Measurements from ENCODE around the gene CDC42EP1. TPM values are rescaled to one million over a fixed set of nuclear protein-coding genes. Genes with fewer than 3 reads are reported as not detected.

Gene CDC42EP1
- total RNA-seq, 1 experiment from 2014 or later = 12.4 TPM

DNA sequence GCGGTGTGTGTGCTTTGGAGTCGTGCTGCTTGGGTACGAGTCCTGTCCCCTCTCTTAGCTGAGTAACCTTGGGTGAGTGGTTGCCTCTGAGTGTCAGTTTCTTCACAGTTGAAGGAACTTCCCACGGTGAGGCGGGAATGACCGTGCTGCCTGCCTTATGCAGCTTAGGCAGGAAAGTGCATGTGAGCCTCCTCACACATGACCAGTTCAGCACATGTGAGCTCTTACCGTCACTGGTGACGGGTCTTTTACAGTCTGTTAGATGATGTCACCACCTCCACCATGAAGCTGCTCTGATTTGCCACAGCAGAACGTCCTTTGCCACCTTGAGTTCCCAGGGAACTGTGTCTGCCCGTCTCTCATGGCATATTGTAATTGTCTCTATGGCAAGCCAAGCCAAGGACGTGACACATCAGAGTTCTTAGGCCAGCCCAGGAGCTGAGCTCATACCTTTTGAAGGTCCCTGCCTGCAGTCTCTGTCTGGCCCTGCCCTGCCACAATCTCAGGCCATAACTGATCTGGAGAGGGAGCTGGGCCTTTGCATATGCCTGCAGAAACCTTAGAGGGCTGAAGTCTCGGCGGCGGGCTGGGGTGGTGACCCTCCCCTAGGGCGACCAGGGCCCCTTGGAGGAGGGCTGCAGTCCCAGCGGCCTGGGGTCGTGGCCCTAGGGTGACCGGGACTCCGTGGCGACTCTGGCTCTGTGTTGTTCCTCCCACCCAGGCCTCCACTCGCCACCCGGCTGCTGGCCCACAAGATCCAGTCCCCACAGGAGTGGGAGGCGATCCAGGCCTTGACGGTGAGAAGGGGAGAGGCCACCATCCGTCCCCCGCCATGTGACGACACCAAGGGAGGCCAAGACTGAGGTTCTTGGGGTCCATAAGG lies 56.2 kb downstream of the CDC42EP1 start:
- Histone ChIP-seq H3K27me3 (no peaks in the 10 kb centered on the region), H3K36me3 (peaks cover 6% of the 10 kb centered on the region; the same call in 1 of the 2 replicates)
- DNase-seq = no peak

DNA sequence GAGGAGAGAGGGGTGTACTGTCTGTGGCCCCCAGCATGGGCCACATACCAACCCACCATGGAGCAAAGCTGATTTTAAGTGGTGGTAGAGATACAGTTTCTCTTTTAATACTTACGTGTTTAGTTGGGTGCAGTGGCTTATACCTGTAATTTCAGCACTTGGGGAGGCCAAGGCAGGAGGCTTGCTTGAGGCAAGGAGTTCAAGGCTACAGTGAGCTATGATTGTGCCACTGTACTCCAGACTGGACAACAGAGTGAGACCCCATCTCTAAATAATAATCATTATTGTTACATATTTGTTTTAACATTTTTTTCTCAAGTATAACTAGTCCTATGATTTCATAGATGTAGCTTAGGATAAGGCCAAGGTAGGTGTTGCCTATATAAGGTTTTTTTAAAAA lies 57.2 kb downstream of the CDC42EP1 start:
- Histone ChIP-seq H3K27ac (no peak overlapping the region), H3K27me3 (no peaks in the 10 kb centered on the region), H3K36me3 (peaks cover 6% of the 10 kb centered on the region; the same call in 1 of the 2 replicates), H3K4me1 (no peaks in the 10 kb centered on the region), H3K4me3 (no peak overlapping the region), H3K9me3 (replicated peaks) (no peaks in the 10 kb centered on the region)
- DNase-seq = no peak

More for the DNA sequence above, 56.2 kb downstream of the CDC42EP1 start:
- no peak overlapping the region for H3K4me3 ChIP-seq
- H3K9me3 ChIP-seq (replicated peaks) = no peaks in the 10 kb centered on the region
- no peak overlapping the region for H3K27ac ChIP-seq
- H3K4me1 ChIP-seq = no peaks in the 10 kb centered on the region

DNA sequence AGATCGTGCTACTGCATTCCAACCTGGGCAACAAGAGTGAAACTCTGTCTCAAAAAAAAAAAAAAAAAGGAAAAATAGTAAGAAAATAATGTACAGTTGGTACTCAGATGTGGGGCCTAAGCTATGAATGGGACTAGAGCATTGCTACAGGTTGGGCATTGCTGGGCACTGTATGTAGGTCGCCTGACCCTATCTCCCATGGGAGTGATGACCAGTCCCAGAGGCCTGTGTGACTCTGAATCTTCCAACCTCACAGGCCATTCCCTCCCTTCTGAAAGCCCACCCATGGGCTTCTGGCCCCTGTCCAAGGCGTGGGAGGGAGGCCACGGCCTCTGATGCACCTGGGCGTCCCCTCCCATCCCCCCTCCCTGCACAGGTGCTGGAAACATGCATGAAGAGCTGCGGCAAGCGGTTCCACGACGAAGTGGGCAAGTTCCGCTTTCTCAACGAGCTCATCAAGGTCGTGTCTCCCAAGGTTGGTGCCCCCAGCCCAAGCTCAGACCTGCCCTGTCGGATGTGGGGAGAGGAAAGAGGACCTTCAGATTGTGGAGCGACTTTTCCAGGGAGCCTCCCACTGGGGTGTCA lies 57.9 kb downstream of the CDC42EP1 start:
- no peaks in the 10 kb centered on the region for H3K4me1 ChIP-seq
- H3K27ac ChIP-seq = no peak overlapping the region
- H3K27me3 ChIP-seq = no peaks in the 10 kb centered on the region
- no peak overlapping the region for H3K4me3 ChIP-seq
- no peaks in the 10 kb centered on the region for H3K9me3 ChIP-seq (replicated peaks)
- peaks cover 6% of the 10 kb centered on the region; the same call in 1 of the 2 replicates for H3K36me3 ChIP-seq
- no peak for DNase-seq

DNA sequence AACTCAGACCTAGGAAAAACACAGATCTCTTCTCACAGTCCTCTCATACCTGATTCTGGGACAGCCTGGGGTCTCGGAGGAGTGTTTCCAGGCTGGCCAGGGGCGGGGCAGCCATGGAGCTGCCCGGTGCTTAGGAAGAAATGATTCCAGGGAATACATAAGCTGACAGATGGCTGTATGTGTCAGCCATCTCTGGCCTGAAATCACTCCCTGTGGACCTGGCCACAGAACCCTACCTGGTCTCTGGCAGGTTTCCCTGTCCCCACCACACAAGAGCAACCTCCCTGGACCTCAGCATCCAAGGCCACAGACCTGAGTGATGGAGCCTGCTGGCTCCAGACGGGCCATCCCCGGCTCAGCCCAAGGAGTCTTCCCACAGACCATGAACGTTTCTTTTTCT lies 58.4 kb downstream of the CDC42EP1 start:
- H3K9me3 ChIP-seq (replicated peaks) = no peaks in the 10 kb centered on the region
- H3K36me3 ChIP-seq = peaks cover 7% of the 10 kb centered on the region; the same call in 1 of the 2 replicates
- H3K27ac ChIP-seq = no peak overlapping the region

More for the DNA sequence above, 58.4 kb downstream of the CDC42EP1 start:
- no peaks in the 10 kb centered on the region for H3K27me3 ChIP-seq
- H3K4me3 ChIP-seq = no peak overlapping the region
- no peaks in the 10 kb centered on the region for H3K4me1 ChIP-seq
- no peak for DNase-seq

Other genes with a start within 250 kb of the CDC42EP1 start
- under 0.01 and 0.02 TPM in 2 replicates for gene ELFN2, start 133.0 kb upstream of the CDC42EP1 start, total RNA-seq (2014; rRNA removed; shearing (Covaris generic))
- 0.36 and 1.1 TPM in 2 replicates for gene MFNG, start 74.1 kb upstream of the CDC42EP1 start, total RNA-seq (2014; rRNA removed; shearing (Covaris generic))
- gene CARD10, start 41.1 kb upstream of the CDC42EP1 start, total RNA-seq (2014; rRNA removed; shearing (Covaris generic)) = 28.9 and 30.9 TPM in 2 replicates
- gene LGALS2, start 19.6 kb downstream of the CDC42EP1 start, total RNA-seq (2014; rRNA removed; shearing (Covaris generic)) = not detected in 2 replicates
- 25.1 and 34.1 TPM in 2 replicates for gene GGA1, start 48.4 kb downstream of the CDC42EP1 start, total RNA-seq (2014; rRNA removed; shearing (Covaris generic))
- gene SH3BP1, start 79.2 kb downstream of the CDC42EP1 start, total RNA-seq (2014; rRNA removed; shearing (Covaris generic)) = 6.1 and 6.3 TPM in 2 replicates
- gene PDXP, start 98.2 kb downstream of the CDC42EP1 start, total RNA-seq (2014; rRNA removed; shearing (Covaris generic)) = 43.3 and 48.3 TPM in 2 replicates
- 671 and 890 TPM in 2 replicates for gene LGALS1, start 115.2 kb downstream of the CDC42EP1 start, total RNA-seq (2014; rRNA removed; shearing (Covaris generic))
- gene NOL12, start 125.9 kb downstream of the CDC42EP1 start, total RNA-seq (2014; rRNA removed; shearing (Covaris generic)) = 26.2 and 28.3 TPM in 2 replicates
- 16.8 and 17.0 TPM in 2 replicates for gene TRIOBP, start 136.6 kb downstream of the CDC42EP1 start, total RNA-seq (2014; rRNA removed; shearing (Covaris generic))
- 14.2 and 15.0 TPM in 2 replicates for gene GCAT, start 247.5 kb downstream of the CDC42EP1 start, total RNA-seq (2014; rRNA removed; shearing (Covaris generic))

Measured in SJCRH30 (cell line).